AG04450 (cell line): Measurements from ENCODE around the gene NPY5R. TPM values are rescaled to one million over a fixed set of nuclear protein-coding genes. Genes with fewer than 3 reads are reported as not detected.

Experiments used
- CTCF ChIA-PET: fragments of 300-600, 350-600 bp; formaldehyde crosslinking; extraction: SDS; loops from one replicate; lab custom pipeline; 2022; ENCODE audit warnings: antibody characterized with exemption, inconsistent platforms; lab: Charles Lee
- POLR2A ChIA-PET: fragments of 350-600 bp; formaldehyde crosslinking; extraction: SDS; loops from one replicate; lab custom pipeline; 2021; ENCODE audit warnings: antibody characterized with exemption, inconsistent platforms; lab: Yijun Ruan, JAX
- DNase-seq: peaks from one replicate; pipeline ENCODE4 v3.0.0-alpha.2; 2011; ENCODE audit warnings: low read depth, low spot score
- H3K27ac ChIP-seq: one replicate; pipeline ENCODE4 v1.5.1; 2012; ENCODE audit warnings: low read depth, low read length, control low read depth
- H3K27me3 ChIP-seq: one replicate; pipeline ENCODE4 v1.6.0; 2012; ENCODE audit warnings: low read length; ENCODE audit not compliant: control insufficient read depth, insufficient read depth
- H3K4me3 ChIP-seq: 2 replicates; pipeline ENCODE4 v1.5.1; 2011; ENCODE audit warnings: mild to moderate bottlenecking, low read depth, low read length, control low read depth
- H3K9me3 ChIP-seq: 2 replicates; pipeline ENCODE4 v1.5.1; 2012; ENCODE audit warnings: low read length; ENCODE audit not compliant: control insufficient read depth, insufficient read depth
- CTCF ChIP-seq: IDR thresholded peaks from 2 replicates; pipeline ENCODE4 v1.5.1; 2011; ENCODE audit warnings: low read depth, low read length, control low read depth, inconsistent platforms
- polyA plus RNA-seq: library from polyadenylated mRNA; depleted of rRNA; stranded (reverse); fragments of >200 nt; gene quantifications from 2 replicates; pipeline ENCODE4 v1.2.3, GENCODE V29; 2011

Gene NPY5R
- polyA plus RNA-seq, 1 experiment = not detected

- H3K9me3 ChIP-seq = no peaks in the 10 kb centered on the region; the same call in 1 of the 2 replicates
- no peak for DNase-seq
- TF ChIP-seq CTCF = no peak
- ChIA-PET CTCF (interaction anchor here (0.8 to 2.1 kb wide), 3 partner anchors 228 to 838 kb away, joined by 3 to 8 read pairs (median 4); no protein-coding TSS in a partner anchor), POLR2A (no interaction called here)
- H3K4me3 ChIP-seq = no peak overlapping the region
- peaks cover 22% of the 10 kb centered on the region for H3K27me3 ChIP-seq
- H3K27ac ChIP-seq = no peak overlapping the region
Observed at GRCh38 chr4:163335384-163335783, 8.3 kb upstream of the NPY5R start.

GRCh38 chr4:163344147-163345125 lies 744 bp downstream of the NPY5R start:
- no peak overlapping the region for H3K4me3 ChIP-seq
- no peak for TF ChIP-seq CTCF
- peaks cover 10% of the 10 kb centered on the region for H3K27me3 ChIP-seq
- ChIA-PET CTCF (no interaction called here), POLR2A (no interaction called here)
- DNase-seq = no peak
- no peaks in the 10 kb centered on the region for H3K9me3 ChIP-seq
- H3K27ac ChIP-seq = no peak overlapping the region

GRCh38 chr4:163350672-163351071 lies 7.0 kb downstream of the NPY5R start:
- no peak for TF ChIP-seq CTCF
- ChIA-PET POLR2A (no interaction called here), CTCF (no interaction called here)
- H3K9me3 ChIP-seq = no peaks in the 10 kb centered on the region
- DNase-seq = no peak
- H3K4me3 ChIP-seq = no peak overlapping the region
- no peak overlapping the region for H3K27ac ChIP-seq
- no peaks in the 10 kb centered on the region for H3K27me3 ChIP-seq

- Histone ChIP-seq H3K27me3 (no peaks in the 10 kb centered on the region), H3K9me3 (no peaks in the 10 kb centered on the region), H3K27ac (no peak overlapping the region), H3K4me3 (no peak overlapping the region)
- TF ChIP-seq CTCF = no peak
- ChIA-PET CTCF (no interaction called here), POLR2A (no interaction called here)
- DNase-seq = no peak
Observed at GRCh38 chr4:163353054-163353453, 9.4 kb downstream of the NPY5R start.

- Histone ChIP-seq H3K27ac (no peak overlapping the region), H3K4me3 (no peak overlapping the region), H3K9me3 (no peaks in the 10 kb centered on the region), H3K27me3 (no peaks in the 10 kb centered on the region)
- ChIA-PET CTCF (interaction anchor here (1.2 to 1.3 kb wide), 2 partner anchors 23 to 24 kb away, joined by 3 read pairs; partner anchors contain the start of gene NPY1R), POLR2A (no interaction called here)
- no peak for TF ChIP-seq CTCF
- no peak for DNase-seq
Observed at GRCh38 chr4:163356104-163356503, 12.4 kb downstream of the NPY5R start.
